K562 (cell line): Measurements from ENCODE around the gene MOK.
"Not testable (repeated sequence)": the region's sequence is repeated elsewhere in the genome, so short reads cannot be mapped to it uniquely, and the experiment has no call there.

Source experiments
- CBX2 ChIP-seq: fragments of 200-600 bp; sonication (generic); IDR thresholded peaks from one replicate; pipeline ENCODE4 v1.6.1; 2012; ENCODE audit warnings: mild to moderate bottlenecking, low read length, inconsistent platforms; ENCODE audit not compliant: insufficient read depth, poor library complexity, severe bottlenecking
- EP400 ChIP-seq: fragments of 450-650 bp; IDR thresholded peaks from 2 replicates; pipeline ENCODE4 v1.6.1; 2017; ENCODE audit warnings: antibody characterized with exemption, mild to moderate bottlenecking, moderate library complexity
- NR2C1 ChIP-seq, 2 experiments: fragments of 450-650 bp; IDR thresholded peaks; 2 replicates each; pipeline ENCODE4 v1.6.1; 2017; ENCODE audit warnings: mild to moderate bottlenecking in 2 of 2, antibody characterized with exemption in 1 of 2, inconsistent platforms in 1 of 2, missing compliant biosample characterization in 1 of 2, missing genetic modification characterization in 1 of 2
- POLR2A ChIP-seq: fragments of 450-650 bp; conservative IDR thresholded peaks from 2 replicates; pipeline ENCODE4 v1.6.1; 2016
- RAD51 ChIP-seq: fragments of 450-650 bp; IDR thresholded peaks from 2 replicates; pipeline ENCODE4 v1.7.1; 2016; ENCODE audit warnings: low read depth, mild to moderate bottlenecking, borderline replicate concordance
- SIN3A ChIP-seq, 2 experiments: fragments of 150-350 bp in 1 of 2; IDR thresholded peaks; 2 replicates each; pipeline ENCODE4 v1.6.1; 2011 to 2016; ENCODE audit warnings: borderline replicate concordance in 2 of 2, low read depth in 2 of 2, low read length in 2 of 2, mild to moderate bottlenecking in 2 of 2, moderate library complexity in 2 of 2; ENCODE audit not compliant: control insufficient read depth in 1 of 2
- SRSF7 ChIP-seq: fragments of 200-400 bp; formaldehyde crosslinking; optimal IDR thresholded peaks from 2 replicates; pipeline ENCODE3; 2017; ENCODE audit warnings: mild to moderate bottlenecking, low read depth, low read length

- not testable (repeated sequence) for TF ChIP-seq POLR2A; RAD51; SIN3A (IDR thresholded peaks at IDR 0.05; ENCODE audit: borderline replicate concordance in 2 of 2, control insufficient read depth in 1 of 2, low read depth in 2 of 2, low read length in 2 of 2); SRSF7; NR2C1 (IDR thresholded peaks at IDR 0.05); NR2C1 (tag; IDR thresholded peaks at IDR 0.05); CBX2; EP400
Observed at GRCh38 chr14:102240481-102240880, 64.5 kb downstream of the MOK start.
